GM19328 (cell line): ENCODE measurements around the gene TMEM164.

Source experiments
- ATAC-seq: cut with Tn5 transposase; IDR thresholded peaks from one replicate; pipeline ENCODE4 v1.9.1; 2021; ENCODE audit warnings: mild to moderate bottlenecking, moderate library complexity; ENCODE audit not compliant: unreplicated experiment

The TMEM164 gene

GRCh38 chrX:110003167-110004156, 548 bp downstream of the TMEM164 start:
- peak; percentile 12 for ATAC-seq

GRCh38 chrX:110004215-110004614, 1.3 kb downstream of the TMEM164 start:
- no peak for ATAC-seq

GRCh38 chrX:110004731-110005369, 1.9 kb downstream of the TMEM164 start:
- ATAC-seq, result no peak

GRCh38 chrX:110006161-110006560, 3.2 kb downstream of the TMEM164 start:
- no peak for ATAC-seq

DNA sequence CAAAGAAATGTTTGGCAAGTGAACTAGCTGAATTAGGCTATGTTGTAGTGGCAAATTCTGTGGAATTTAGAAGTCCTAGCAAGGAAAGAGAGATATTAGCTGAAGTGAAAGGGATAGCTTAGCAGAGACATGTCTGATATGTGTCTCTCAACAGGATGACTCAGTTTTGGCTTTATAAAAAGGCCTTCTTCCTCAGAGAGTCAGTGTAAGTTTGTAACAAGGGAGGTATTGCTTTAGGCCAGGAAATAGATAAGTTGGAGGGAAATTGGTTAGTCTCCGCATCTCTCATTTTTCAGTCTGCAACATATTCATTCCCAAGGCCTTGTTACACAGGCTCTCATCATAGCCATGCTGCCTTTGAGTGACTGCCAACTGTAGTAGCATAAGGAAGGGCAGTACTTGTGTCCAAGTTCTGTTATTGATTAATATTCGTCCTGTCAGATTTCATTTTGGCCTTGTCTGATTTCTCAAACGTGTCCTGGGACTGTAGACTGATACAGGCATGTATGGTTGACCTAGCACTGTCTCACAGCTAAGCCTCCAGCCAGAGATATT, 4.0 kb downstream of the TMEM164 start:
- ATAC-seq, result no peak

- no peak for ATAC-seq
Measured at GRCh38 chrX:110008011-110008635, 5.2 kb downstream of the TMEM164 start.

DNA sequence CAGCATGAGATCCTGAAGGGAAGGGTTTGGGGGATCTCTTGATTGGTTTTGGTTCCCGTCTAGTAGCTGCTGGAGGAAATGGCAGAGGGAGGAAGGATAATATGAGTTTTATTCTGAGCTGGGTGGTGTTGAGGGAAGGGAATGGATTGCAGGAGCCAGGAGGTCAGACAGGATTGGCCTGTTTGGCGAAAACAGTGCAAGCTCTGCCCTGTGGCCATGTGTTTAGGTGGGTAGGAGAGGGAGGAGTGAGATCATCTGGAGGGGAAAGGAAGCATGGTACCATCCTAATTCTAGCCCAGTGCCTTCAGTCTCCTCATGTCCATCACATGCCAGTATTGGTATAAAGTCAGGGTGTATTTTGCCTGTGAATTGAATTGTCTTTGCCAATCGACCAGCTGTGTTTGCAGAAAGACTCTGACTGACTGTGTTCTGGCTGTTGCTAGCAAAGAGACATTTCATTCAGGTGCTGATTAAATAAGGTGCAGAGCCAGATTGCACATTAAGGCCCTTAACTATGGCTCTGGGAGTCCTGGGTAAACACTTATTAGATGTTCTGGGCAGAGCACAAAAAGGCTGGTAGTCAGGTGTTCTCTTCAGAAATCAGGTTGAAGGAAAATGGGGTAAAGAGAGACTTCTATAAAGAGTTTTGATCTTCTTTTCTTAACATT, 10.0 kb downstream of the TMEM164 start:
- no peak for ATAC-seq

DNA sequence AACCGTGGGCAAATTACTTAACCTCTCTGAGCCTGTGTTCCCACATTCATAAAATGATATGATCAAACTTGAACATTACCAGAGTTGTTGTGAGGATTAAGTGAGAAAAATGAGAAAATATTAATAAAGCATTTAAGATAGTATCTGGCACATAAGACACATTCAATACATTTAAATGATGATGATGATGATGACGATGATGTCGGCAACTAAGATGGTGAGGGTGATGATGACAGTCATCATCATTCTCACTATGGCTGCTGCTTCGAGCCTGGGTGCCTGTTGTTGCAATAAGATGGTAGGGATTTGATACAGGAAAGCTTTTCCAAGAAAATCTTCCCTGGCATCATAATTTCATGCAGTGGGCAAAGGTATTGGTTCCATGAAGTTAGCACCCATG, 11.1 kb downstream of the TMEM164 start:
- no peak for ATAC-seq

- no peak for ATAC-seq
Measured at GRCh38 chrX:110015032-110015431, 12.1 kb downstream of the TMEM164 start.

GRCh38 chrX:110015915-110016314, 13.0 kb downstream of the TMEM164 start:
- no peak for ATAC-seq

- no peak for ATAC-seq
Measured at GRCh38 chrX:110020536-110020935, 17.6 kb downstream of the TMEM164 start.

- ATAC-seq, result no peak
Measured at GRCh38 chrX:110021258-110022022, 18.5 kb downstream of the TMEM164 start.

- ATAC-seq, result no peak
Measured at GRCh38 chrX:110022599-110023448, 19.9 kb downstream of the TMEM164 start.

- no peak for ATAC-seq
Measured at GRCh38 chrX:110025395-110025794, 22.5 kb downstream of the TMEM164 start.

DNA sequence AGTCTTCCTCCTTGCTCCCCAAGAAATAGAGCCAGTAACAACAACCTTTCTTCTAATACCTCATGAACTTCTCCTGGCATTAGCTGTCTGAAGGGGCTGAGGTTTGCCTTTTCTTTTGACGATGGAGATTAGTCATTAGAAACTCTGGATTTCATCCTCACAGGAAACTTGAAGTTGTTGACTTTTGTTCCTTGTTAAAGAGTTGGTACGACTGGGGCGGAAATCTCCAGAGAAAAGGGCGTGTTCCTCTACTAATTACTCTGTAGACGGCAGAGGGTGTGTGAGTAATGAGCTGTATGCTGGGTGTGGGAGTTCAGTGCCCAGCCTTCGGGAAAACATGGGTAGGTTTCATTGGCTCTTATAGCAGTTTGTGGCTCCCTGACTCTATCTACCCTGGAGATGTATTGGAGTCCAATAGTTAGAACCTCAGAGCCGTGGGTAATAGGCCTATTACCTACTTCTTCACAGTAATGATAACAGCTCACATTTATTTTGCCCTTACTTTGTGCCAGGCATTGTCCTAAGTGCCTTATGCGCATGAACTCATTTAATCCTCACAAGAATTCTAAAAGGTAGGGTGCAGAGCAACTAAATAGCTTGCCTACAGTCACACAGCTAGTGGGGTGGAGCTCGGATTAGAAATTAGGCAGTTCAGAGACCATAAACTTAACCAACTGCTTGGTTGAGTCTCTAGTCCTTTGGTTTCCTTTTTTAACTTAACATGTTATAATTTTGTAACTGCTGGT, 23.4 kb downstream of the TMEM164 start:
- no peak for ATAC-seq

DNA sequence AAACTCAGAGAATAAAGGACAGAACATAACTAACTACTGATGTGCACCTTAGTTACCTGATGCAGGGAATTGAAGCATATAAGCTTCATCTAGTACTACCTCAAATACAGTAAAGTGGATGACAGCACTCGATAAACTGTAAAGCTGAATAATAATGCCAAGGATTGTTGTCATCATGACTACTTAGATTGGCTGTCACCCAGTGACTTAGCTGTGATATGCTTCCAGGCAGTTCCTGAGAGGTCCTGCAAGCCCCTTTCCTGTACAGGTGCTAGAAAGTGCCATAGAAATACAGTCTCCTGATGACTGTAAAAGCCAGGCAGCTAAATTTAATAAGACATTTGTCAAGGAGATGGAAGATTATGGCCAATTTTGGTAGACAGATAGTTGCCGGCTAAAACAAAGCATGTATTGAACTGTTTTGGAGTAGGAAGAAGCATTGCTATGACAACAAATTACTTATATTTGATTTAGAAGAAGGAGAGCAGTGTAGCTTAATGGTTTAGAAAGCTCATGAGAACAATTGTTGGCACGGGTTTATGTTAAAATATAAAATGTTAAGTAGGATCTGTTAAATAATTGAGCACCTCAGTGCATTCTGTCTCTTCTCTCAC, 29.7 kb downstream of the TMEM164 start:
- no peak for ATAC-seq

DNA sequence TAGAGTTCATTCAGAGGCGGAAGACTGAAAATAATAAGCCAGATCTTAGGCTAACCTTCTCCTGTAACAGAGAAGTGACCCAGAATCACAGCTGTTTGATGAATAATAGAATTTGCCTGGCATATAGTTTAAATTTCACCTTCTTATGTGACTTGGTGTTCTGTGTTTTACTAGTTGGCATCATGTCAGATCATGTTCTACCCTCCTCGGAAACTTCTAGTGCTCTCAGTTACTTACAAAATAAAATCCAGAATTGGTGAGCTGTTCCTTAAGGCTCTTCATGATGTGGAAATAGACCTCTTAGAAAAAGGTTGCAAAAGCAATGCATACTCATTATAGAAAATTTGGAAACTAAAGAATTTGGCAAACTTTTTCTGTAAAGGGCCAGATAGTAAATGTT, 31.1 kb downstream of the TMEM164 start:
- ATAC-seq, result no peak
